Tibial artery (tissue), 4 donors: ENCODE results near the gene KPNA6.

Source experiments
- DNase-seq, 2 donors: peaks; one replicate each; pipeline ENCODE4 v3.0.0-alpha.2; 2019
- H3K27ac ChIP-seq, 2 donors: fragments of 200-600 bp; sonication (generic) in 1 of 2; 1 replicate in 1 of 2; 2 replicates in 1 of 2; pipeline ENCODE4 v1.5.1; 2018 to 2019; ENCODE audit warnings: mild to moderate bottlenecking in 1 of 2
- H3K27me3 ChIP-seq, 2 donors: fragments of 200-600 bp; sonication (generic) in 1 of 2; one replicate each; pipeline versions ENCODE4 v1.5.1 to v1.6.0; 2016 to 2019
- H3K36me3 ChIP-seq, 3 donors: fragments of 200-600 bp; sonication (generic) in 2 of 3; one replicate each; pipeline ENCODE4 v1.5.1; 2016 to 2019; ENCODE audit warnings: mild to moderate bottlenecking in 2 of 3
- H3K4me1 ChIP-seq, 4 donors: fragments of 200-600 bp; sonication (generic) in 2 of 4; 1 replicate in 3 of 4; 2 replicates in 1 of 4; pipeline ENCODE4 v1.5.1; 2016 to 2019
- H3K4me3 ChIP-seq, 2 donors: fragments of 200-600 bp; sonication (generic) in 1 of 2; 1 replicate in 1 of 2; 2 replicates in 1 of 2; pipeline ENCODE4 v1.5.1; 2018 to 2019; ENCODE audit warnings: mild to moderate bottlenecking in 2 of 2
- H3K9me3 ChIP-seq, 3 donors: fragments of 200-600 bp; sonication (generic) in 1 of 3; one replicate each; pipeline ENCODE4 v1.5.1; 2016 to 2019
- intact Hi-C: fragments of 100-400 bp; cut with DNase I; formaldehyde crosslinking; loops from one replicate; pipeline ENCODE4 v1.15.0; 2023; ENCODE audit warnings: low total_unique reads
- TF ChIP-seq, protein P1 (sequence below), 2 experiments: fragments of 200-600 bp in 1 of 2; fragments of 450-650 bp in 1 of 2; IDR thresholded peaks; one replicate each; pipeline ENCODE4 v1.5.1; 2017 to 2019; ENCODE audit warnings: antibody characterized with exemption in 2 of 2, mild to moderate bottlenecking in 1 of 2, moderate library complexity in 1 of 2

Gene KPNA6

GRCh38 chr1:32172621-32173245 lies 64.9 kb downstream of the KPNA6 start:
- intact Hi-C loops: no loop called here
- Histone ChIP-seq H3K36me3 (peaks cover 30 to 65% (median 60%) of the 10 kb centered on the region in 3 donors), H3K9me3 (no peaks in the 10 kb centered on the region), H3K4me3 (no peak overlapping the region), H3K27me3 (no peaks in the 10 kb centered on the region), H3K27ac (no peak overlapping the region), H3K4me1 (no peaks in the 10 kb centered on the region)
- TF ChIP-seq, protein P1, sequence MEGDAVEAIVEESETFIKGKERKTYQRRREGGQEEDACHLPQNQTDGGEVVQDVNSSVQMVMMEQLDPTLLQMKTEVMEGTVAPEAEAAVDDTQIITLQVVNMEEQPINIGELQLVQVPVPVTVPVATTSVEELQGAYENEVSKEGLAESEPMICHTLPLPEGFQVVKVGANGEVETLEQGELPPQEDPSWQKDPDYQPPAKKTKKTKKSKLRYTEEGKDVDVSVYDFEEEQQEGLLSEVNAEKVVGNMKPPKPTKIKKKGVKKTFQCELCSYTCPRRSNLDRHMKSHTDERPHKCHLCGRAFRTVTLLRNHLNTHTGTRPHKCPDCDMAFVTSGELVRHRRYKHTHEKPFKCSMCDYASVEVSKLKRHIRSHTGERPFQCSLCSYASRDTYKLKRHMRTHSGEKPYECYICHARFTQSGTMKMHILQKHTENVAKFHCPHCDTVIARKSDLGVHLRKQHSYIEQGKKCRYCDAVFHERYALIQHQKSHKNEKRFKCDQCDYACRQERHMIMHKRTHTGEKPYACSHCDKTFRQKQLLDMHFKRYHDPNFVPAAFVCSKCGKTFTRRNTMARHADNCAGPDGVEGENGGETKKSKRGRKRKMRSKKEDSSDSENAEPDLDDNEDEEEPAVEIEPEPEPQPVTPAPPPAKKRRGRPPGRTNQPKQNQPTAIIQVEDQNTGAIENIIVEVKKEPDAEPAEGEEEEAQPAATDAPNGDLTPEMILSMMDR (IDR thresholded peaks at IDR 0.05): no peak
- no peak for DNase-seq

DNA sequence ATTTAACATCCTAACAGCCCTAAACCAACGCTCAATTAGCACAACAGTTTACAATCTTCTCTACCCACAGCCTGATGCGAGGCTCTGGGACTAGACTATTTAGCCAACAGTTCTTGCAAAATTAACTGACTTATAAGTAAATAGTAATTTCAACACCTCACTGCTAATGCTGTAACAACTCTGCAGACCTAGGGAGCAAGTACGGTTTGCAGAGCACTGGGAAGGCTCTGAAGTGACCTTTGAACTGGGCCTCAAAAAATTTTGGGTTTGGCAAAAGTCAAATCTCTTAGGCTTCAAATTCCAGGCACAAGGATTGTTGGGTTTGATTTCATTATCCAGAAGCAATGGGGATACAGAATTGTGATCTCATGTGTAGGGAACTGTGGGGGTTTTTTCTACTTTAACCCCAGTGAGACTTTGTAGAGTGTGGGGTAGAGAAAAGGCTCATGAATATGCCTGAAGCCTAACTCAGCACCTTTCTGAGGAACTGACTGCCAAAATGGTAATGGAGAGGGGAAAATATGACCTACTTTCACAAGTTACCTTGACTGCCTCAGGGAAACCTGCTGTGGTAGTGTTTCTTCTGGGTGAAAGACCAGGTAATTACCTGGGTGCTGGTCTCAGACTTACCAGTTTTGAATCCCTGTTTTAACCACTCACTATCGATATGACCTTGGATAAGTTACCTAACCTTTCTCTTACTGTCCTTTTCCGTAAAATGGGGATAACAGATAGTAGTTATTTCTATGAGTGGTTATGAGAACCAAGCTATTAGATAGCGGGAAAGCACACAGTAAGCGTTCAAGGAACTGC lies 70.7 kb downstream of the KPNA6 start:
- Histone ChIP-seq H3K27me3 (no peaks in the 10 kb centered on the region), H3K9me3 (no peaks in the 10 kb centered on the region), H3K36me3 (peaks cover 1 to 30% (median 11%) of the 10 kb centered on the region in 3 donors), H3K27ac (peak overlapping the region; percentile 90 to 93), H3K4me1 (peaks cover 0 to 39% (median 28%) of the 10 kb centered on the region in 4 donors), H3K4me3 (peak overlapping the region; percentile 64 to 81)
- DNase-seq: peak in 1 of 2 donors; percentile 23
- intact Hi-C loops: no loop called here
- TF ChIP-seq, protein P1 (IDR thresholded peaks at IDR 0.05): no peak

- Histone ChIP-seq H3K9me3 (no peaks in the 10 kb centered on the region), H3K4me1 (peaks cover 0 to 44% (median 33%) of the 10 kb centered on the region in 4 donors), H3K27ac (peak overlapping the region; percentile 90 to 93), H3K36me3 (peaks cover 6 to 30% (median 12%) of the 10 kb centered on the region in 3 donors), H3K4me3 (peak overlapping the region; percentile 64 to 81), H3K27me3 (no peaks in the 10 kb centered on the region)
- DNase-seq: no peak
- TF ChIP-seq, protein P1 (IDR thresholded peaks at IDR 0.05): no peak
- intact Hi-C loops: no loop called here
Measured at GRCh38 chr1:32179193-32179442, 71.3 kb downstream of the KPNA6 start.

- Histone ChIP-seq H3K4me3 (peak within 1 kb of the TSS; percentile 64 to 81), H3K4me1 (peaks cover 0 to 49% (median 38%) of the 10 kb centered on the region in 4 donors), H3K27me3 (no peaks in the 10 kb centered on the region), H3K9me3 (no peaks in the 10 kb centered on the region), H3K27ac (peak within 1 kb of the TSS; percentile 90 to 93), H3K36me3 (peaks cover 11 to 34% (median 12%) of the 10 kb centered on the region in 3 donors)
- intact Hi-C loops: loop anchor here (10.0 kb wide), 1 partner anchor 55 kb away; no protein-coding TSS in a partner anchor
- TF ChIP-seq, protein P1 (IDR thresholded peaks at IDR 0.05): no peak
- DNase-seq: peak; percentile 96 to 97
Measured at GRCh38 chr1:32179443-32180185, 71.8 kb downstream of the KPNA6 start, which contains the start of gene TXLNA. TSS of gene TXLNA (plus strand) at chr1:32179675. CDS start at chr1:32180346, 671 bp downstream.

- Histone ChIP-seq H3K4me3 (peak overlapping the region; percentile 64 to 81), H3K9me3 (no peaks in the 10 kb centered on the region), H3K27ac (peak overlapping the region; percentile 90 to 93), H3K4me1 (peaks cover 0 to 53% (median 42%) of the 10 kb centered on the region in 4 donors), H3K36me3 (peaks cover 13 to 40% (median 14%) of the 10 kb centered on the region in 3 donors), H3K27me3 (no peaks in the 10 kb centered on the region)
- TF ChIP-seq, protein P1 (IDR thresholded peaks at IDR 0.05): no peak
- peak; percentile 49 to 79 for DNase-seq
- intact Hi-C loops: loop anchor here (10.0 kb wide), 1 partner anchor 54 kb away; no protein-coding TSS in a partner anchor
Measured at GRCh38 chr1:32180186-32181060, 72.6 kb downstream of the KPNA6 start.
